Panc1 (cell line): ENCODE measurements around the gene OPHN1. TPM values are rescaled to one million over a fixed set of nuclear protein-coding genes. Genes with fewer than 3 reads are reported as not detected.

Experiments used
- ATAC-seq: fragments of 200-7000 bp; cut with Tn5 transposase; 2 replicates; pipeline ENCODE4 v1.9.1; 2020; ENCODE audit warnings: mild to moderate bottlenecking, moderate library complexity
- BruUV-seq: library from RNA; stranded (reverse); fragments of 400-500 nt; replicated peaks from 2 replicates; lab custom pipeline; 2021; lab: Mats Ljungman, UMichigan
- CTCF ChIA-PET: fragments of 300-600 bp; sonication (Branson Sonifier 250); formaldehyde crosslinking; loops from one replicate; lab custom pipeline; 2022; ENCODE audit warnings: antibody characterized with exemption; lab: Charles Lee
- POLR2A ChIA-PET: fragments of 300-600 bp; sonication (Branson Sonifier 250); formaldehyde crosslinking; loops from one replicate; lab custom pipeline; 2022; ENCODE audit warnings: antibody characterized with exemption; lab: Charles Lee
- DNase-seq: peaks from one replicate; pipeline ENCODE4 v3.0.0-alpha.2; 2010; ENCODE audit warnings: low read depth, low spot score
- H3K27ac ChIP-seq: 2 replicates; pipeline ENCODE4 v1.5.1; 2011; ENCODE audit warnings: mild to moderate bottlenecking, low read length, inconsistent platforms
- H3K27me3 ChIP-seq: fragments of 200-500 bp; sonication (Bioruptor generic); 2 replicates; pipeline ENCODE4 v1.6.0; 2014; ENCODE audit warnings: low read length, inconsistent platforms; ENCODE audit not compliant: control insufficient read depth, insufficient read depth
- H3K36me3 ChIP-seq: fragments of 200-500 bp; sonication (Bioruptor generic); 2 replicates; pipeline ENCODE4 v1.5.1; 2014; ENCODE audit warnings: inconsistent platforms, mild to moderate bottlenecking, low read length, moderate library complexity; ENCODE audit not compliant: control insufficient read depth, insufficient read depth
- H3K4me1 ChIP-seq: 2 replicates; pipeline ENCODE4 v1.5.1; 2011; ENCODE audit warnings: inconsistent platforms, mild to moderate bottlenecking, low read length, moderate library complexity; ENCODE audit not compliant: control insufficient read depth, insufficient read depth
- H3K4me3 ChIP-seq, 2 experiments: 2 replicates each; pipeline ENCODE4 v1.5.1; 2011 to 2012; ENCODE audit warnings: low read depth in 2 of 2, low read length in 2 of 2, mild to moderate bottlenecking in 2 of 2, inconsistent platforms in 1 of 2, moderate library complexity in 1 of 2
- H3K9me3 ChIP-seq: fragments of 200-500 bp; sonication (Bioruptor generic); 2 replicates; pipeline ENCODE4 v1.5.1; 2014; ENCODE audit warnings: low read depth, mild to moderate bottlenecking, inconsistent platforms, low read length, moderate library complexity; ENCODE audit not compliant: control insufficient read depth, insufficient read depth
- CTCF ChIP-seq: fragments of 450-650 bp; IDR thresholded peaks from 2 replicates; pipeline ENCODE4 v1.5.1; 2017; ENCODE audit warnings: mild to moderate bottlenecking
- POLR2AphosphoS5 ChIP-seq: IDR thresholded peaks from 2 replicates; pipeline ENCODE4 v1.6.1; 2012; ENCODE audit warnings: mild to moderate bottlenecking, low read depth, low read length, moderate library complexity
- SIN3A ChIP-seq: IDR thresholded peaks from 2 replicates; pipeline ENCODE4 v1.6.1; 2012; ENCODE audit warnings: low read depth, mild to moderate bottlenecking, low read length, moderate library complexity, borderline replicate concordance; ENCODE audit not compliant: insufficient read depth
- TCF7L2 ChIP-seq: IDR thresholded peaks from 2 replicates; pipeline ENCODE4 v1.6.1; 2011; ENCODE audit warnings: mild to moderate bottlenecking, low read depth, low read length, inconsistent platforms
- in situ Hi-C: cut with HindIII; loops from 2 replicates; pipeline ENCODE4 v1.10.0; 2016; ENCODE audit warnings: low sequenced_read_pairs, low pct_unique_long_range_greater_than_20kb
- intact Hi-C: fragments of 100-400 bp; cut with micrococcal nuclease; formaldehyde crosslinking; loops from one replicate; pipeline ENCODE4 v1.10.0; 2022; ENCODE audit not compliant: unreplicated experiment
- total RNA-seq: library from RNA; stranded (reverse); gene quantifications from one replicate; pipeline ENCODE4 v1.2.1, GENCODE V29; 2021; ENCODE audit not compliant: unreplicated experiment
- TF ChIP-seq, protein P1 (sequence below), 2 experiments: IDR thresholded peaks; 2 replicates each; pipeline ENCODE4 v1.6.1; 2011 to 2012; ENCODE audit warnings: low read depth in 2 of 2, control low read depth in 1 of 2, low read length in 1 of 2, mild to moderate bottlenecking in 1 of 2, moderate library complexity in 1 of 2; ENCODE audit not compliant: insufficient read depth in 1 of 2

The OPHN1 gene
- total RNA-seq, 1 experiment from 2014 or later: 8.8 TPM

GRCh38 chrX:68203646-68204045 is 229.6 kb downstream of the OPHN1 start:
- Histone ChIP-seq H3K27me3 (no peaks in the 10 kb centered on the region), H3K4me1 (no peaks in the 10 kb centered on the region), H3K27ac (no peak overlapping the region), H3K36me3 (no peaks in the 10 kb centered on the region), H3K9me3 (no peaks in the 10 kb centered on the region), H3K4me3 (no peak overlapping the region)
- no TSS peak for BruUV-seq
- DNase-seq (no peak), ATAC-seq (no peak)
- CTCF ChIA-PET: no interaction called here
- in situ Hi-C loops: no loop called here
- TF ChIP-seq CTCF: no peak
- TF ChIP-seq SIN3A: no peak
- TF ChIP-seq, protein P1, sequence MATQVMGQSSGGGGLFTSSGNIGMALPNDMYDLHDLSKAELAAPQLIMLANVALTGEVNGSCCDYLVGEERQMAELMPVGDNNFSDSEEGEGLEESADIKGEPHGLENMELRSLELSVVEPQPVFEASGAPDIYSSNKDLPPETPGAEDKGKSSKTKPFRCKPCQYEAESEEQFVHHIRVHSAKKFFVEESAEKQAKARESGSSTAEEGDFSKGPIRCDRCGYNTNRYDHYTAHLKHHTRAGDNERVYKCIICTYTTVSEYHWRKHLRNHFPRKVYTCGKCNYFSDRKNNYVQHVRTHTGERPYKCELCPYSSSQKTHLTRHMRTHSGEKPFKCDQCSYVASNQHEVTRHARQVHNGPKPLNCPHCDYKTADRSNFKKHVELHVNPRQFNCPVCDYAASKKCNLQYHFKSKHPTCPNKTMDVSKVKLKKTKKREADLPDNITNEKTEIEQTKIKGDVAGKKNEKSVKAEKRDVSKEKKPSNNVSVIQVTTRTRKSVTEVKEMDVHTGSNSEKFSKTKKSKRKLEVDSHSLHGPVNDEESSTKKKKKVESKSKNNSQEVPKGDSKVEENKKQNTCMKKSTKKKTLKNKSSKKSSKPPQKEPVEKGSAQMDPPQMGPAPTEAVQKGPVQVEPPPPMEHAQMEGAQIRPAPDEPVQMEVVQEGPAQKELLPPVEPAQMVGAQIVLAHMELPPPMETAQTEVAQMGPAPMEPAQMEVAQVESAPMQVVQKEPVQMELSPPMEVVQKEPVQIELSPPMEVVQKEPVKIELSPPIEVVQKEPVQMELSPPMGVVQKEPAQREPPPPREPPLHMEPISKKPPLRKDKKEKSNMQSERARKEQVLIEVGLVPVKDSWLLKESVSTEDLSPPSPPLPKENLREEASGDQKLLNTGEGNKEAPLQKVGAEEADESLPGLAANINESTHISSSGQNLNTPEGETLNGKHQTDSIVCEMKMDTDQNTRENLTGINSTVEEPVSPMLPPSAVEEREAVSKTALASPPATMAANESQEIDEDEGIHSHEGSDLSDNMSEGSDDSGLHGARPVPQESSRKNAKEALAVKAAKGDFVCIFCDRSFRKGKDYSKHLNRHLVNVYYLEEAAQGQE (IDR thresholded peaks at IDR 0.05; ENCODE audit: insufficient read depth in 1 of 2, low read depth in 2 of 2, low read length in 1 of 2): no peak
- no peak for TF ChIP-seq POLR2AphosphoS5
- no peak for TF ChIP-seq TCF7L2
- intact Hi-C loops: no loop called here
- POLR2A ChIA-PET: no interaction called here

- Histone ChIP-seq H3K36me3 (no peaks in the 10 kb centered on the region), H3K27me3 (no peaks in the 10 kb centered on the region), H3K27ac (no peak overlapping the region), H3K9me3 (no peaks in the 10 kb centered on the region), H3K4me1 (no peaks in the 10 kb centered on the region), H3K4me3 (no peak overlapping the region)
- in situ Hi-C loops: no loop called here
- TF ChIP-seq CTCF (no peak), TCF7L2 (no peak), SIN3A (no peak), POLR2AphosphoS5 (no peak)
- TF ChIP-seq, protein P1 (IDR thresholded peaks at IDR 0.05; ENCODE audit: insufficient read depth in 1 of 2, low read depth in 2 of 2, low read length in 1 of 2): no peak
- CTCF ChIA-PET: no interaction called here
- DNase-seq (no peak), ATAC-seq (no peak)
- POLR2A ChIA-PET: no interaction called here
- BruUV-seq: no TSS peak
- intact Hi-C loops: no loop called here
Observed at GRCh38 chrX:68203211-68203610, 230.1 kb downstream of the OPHN1 start.
